IMR-90 (cell line): ENCODE measurements around the gene RAC3. TPM values are rescaled to one million over a fixed set of nuclear protein-coding genes. Genes with fewer than 3 reads are reported as not detected.

ENCODE experiments used
- ATAC-seq: fragments of 200-7000 bp; cut with Tn5 transposase; 2 replicates; pipeline ENCODE4 v1.9.1; 2020; ENCODE audit warnings: low read depth, mild to moderate bottlenecking, moderate library complexity
- BruUV-seq: library from RNA; stranded (reverse); fragments of 400-500 nt; replicated peaks from 2 replicates; lab custom pipeline; 2021; lab: Mats Ljungman, UMichigan
- CTCF ChIA-PET: fragments of 300-600 bp; formaldehyde crosslinking; extraction: SDS; loops from one replicate; lab custom pipeline; 2021; ENCODE audit warnings: antibody characterized with exemption; lab: Yijun Ruan, JAX
- POLR2A ChIA-PET: fragments of 300-600 bp; sonication (Branson Sonifier 250); formaldehyde crosslinking; loops from one replicate; lab custom pipeline; 2022; ENCODE audit warnings: antibody characterized with exemption; ENCODE audit not compliant: unreplicated experiment; lab: Charles Lee
- DNase-seq: peaks from one replicate; pipeline ENCODE4 v3.0.0; 2013
- H2AFZ ChIP-seq: replicated peaks from 2 replicates; pipeline ENCODE3; 2013; ENCODE audit warnings: low read length, mild to moderate bottlenecking; ENCODE audit not compliant: poor library complexity
- H2AK5ac ChIP-seq: 2 replicates; pipeline ENCODE4 v1.6.1; 2013; ENCODE audit warnings: low read depth, low read length, inconsistent platforms
- H2AK9ac ChIP-seq: replicated peaks from 2 replicates; pipeline ENCODE3; 2013; ENCODE audit warnings: mild to moderate bottlenecking, low read depth, low read length, moderate library complexity; ENCODE audit not compliant: poor library complexity
- H2BK120ac ChIP-seq: 2 replicates; pipeline ENCODE4 v1.6.1; 2013; ENCODE audit warnings: low read depth, low read length, inconsistent platforms
- H2BK15ac ChIP-seq: 3 replicates; pipeline ENCODE4 v1.6.1; 2013; ENCODE audit warnings: low read depth, low read length, inconsistent platforms
- H2BK20ac ChIP-seq: 2 replicates; pipeline ENCODE4 v1.6.1; 2013; ENCODE audit warnings: low read depth, mild to moderate bottlenecking, inconsistent platforms, low read length, moderate library complexity
- H2BK5ac ChIP-seq: 2 replicates; pipeline ENCODE4 v1.6.1; 2013; ENCODE audit warnings: mild to moderate bottlenecking, low read depth, low read length, inconsistent platforms; ENCODE audit not compliant: poor library complexity, severe bottlenecking
- H3K14ac ChIP-seq: replicated peaks from 2 replicates; pipeline ENCODE4 v1.6.1; 2013; ENCODE audit warnings: low read depth, low read length, inconsistent platforms
- H3K18ac ChIP-seq: 2 replicates; pipeline ENCODE4 v1.6.1; 2013; ENCODE audit warnings: low read depth, low read length, control low read depth
- H3K23ac ChIP-seq: 2 replicates; pipeline ENCODE4 v1.6.1; 2013; ENCODE audit warnings: low read depth, low read length, inconsistent platforms
- H3K27ac ChIP-seq: 2 replicates; pipeline ENCODE4 v1.5.1; 2013; ENCODE audit warnings: mild to moderate bottlenecking, control low read depth, low read length; ENCODE audit not compliant: insufficient read depth
- H3K27me3 ChIP-seq: 2 replicates; pipeline ENCODE4 v1.6.1; 2013; ENCODE audit warnings: low read length; ENCODE audit not compliant: control insufficient read depth, insufficient read depth
- H3K36me3 ChIP-seq: 2 replicates; pipeline ENCODE4 v1.6.1; 2013; ENCODE audit warnings: low read length, mixed read lengths; ENCODE audit not compliant: control insufficient read depth, insufficient read depth
- H3K4ac ChIP-seq: 2 replicates; pipeline ENCODE4 v1.6.1; 2013; ENCODE audit warnings: low read depth, low read length, inconsistent platforms
- H3K4me1 ChIP-seq: 2 replicates; pipeline ENCODE4 v1.6.1; 2013; ENCODE audit warnings: low read length, mixed read lengths; ENCODE audit not compliant: control insufficient read depth, insufficient read depth
- H3K4me2 ChIP-seq: 2 replicates; pipeline ENCODE4 v1.6.1; 2013; ENCODE audit warnings: low read depth, mild to moderate bottlenecking, control low read depth, low read length, moderate library complexity
- H3K4me3 ChIP-seq: 2 replicates; pipeline ENCODE4 v1.5.1; 2013; ENCODE audit warnings: low read depth, mild to moderate bottlenecking, control low read depth, low read length, moderate library complexity; ENCODE audit not compliant: insufficient read depth
- H3K56ac ChIP-seq: 2 replicates; pipeline ENCODE4 v1.6.1; 2013; ENCODE audit warnings: low read length, inconsistent platforms; ENCODE audit not compliant: insufficient read depth; ENCODE audit errors: extremely low read depth
- H3K79me1 ChIP-seq, 2 experiments: 2 replicates each; pipeline ENCODE4 v1.6.1; 2013; ENCODE audit warnings: low read length in 2 of 2, inconsistent platforms in 1 of 2, low read depth in 1 of 2
- H3K9ac ChIP-seq: 2 replicates; pipeline ENCODE4 v1.6.1; 2013; ENCODE audit warnings: low read depth, low read length, control low read depth
- H3K9me1 ChIP-seq: 2 replicates; pipeline ENCODE4 v1.6.1; 2013; ENCODE audit warnings: low read length, inconsistent platforms; ENCODE audit not compliant: insufficient read depth
- H3K9me3 ChIP-seq: 2 replicates; pipeline ENCODE4 v1.6.1; 2013; ENCODE audit warnings: low read length; ENCODE audit not compliant: control insufficient read depth, insufficient read depth
- H4K20me1 ChIP-seq: 2 replicates; pipeline ENCODE4 v1.6.1; 2013; ENCODE audit warnings: low read length, inconsistent platforms; ENCODE audit not compliant: insufficient read depth
- H4K5ac ChIP-seq: 2 replicates; pipeline ENCODE4 v1.6.1; 2013; ENCODE audit warnings: mild to moderate bottlenecking, low read depth, low read length, control low read depth
- H4K8ac ChIP-seq, 2 experiments: 2 replicates each; pipeline ENCODE4 v1.6.1; 2013; ENCODE audit warnings: low read depth in 2 of 2, low read length in 2 of 2, control low read depth in 1 of 2, inconsistent platforms in 1 of 2
- H4K91ac ChIP-seq: 2 replicates; pipeline ENCODE4 v1.6.1; 2013; ENCODE audit warnings: low read depth, low read length, inconsistent platforms; ENCODE audit not compliant: insufficient read depth
- BHLHE40 ChIP-seq: fragments of 150-350 bp; IDR thresholded peaks from 2 replicates; pipeline ENCODE4 v1.6.1; 2016; ENCODE audit warnings: mild to moderate bottlenecking, low read depth, low read length
- CEBPB ChIP-seq: IDR thresholded peaks from 2 replicates; pipeline ENCODE4 v1.6.1; 2012; ENCODE audit warnings: low read depth, low read length, improper control_type of control experiment
- CHD1 ChIP-seq: IDR thresholded peaks from 2 replicates; pipeline ENCODE4 v1.6.1; 2012; ENCODE audit warnings: low read depth, low read length, improper control_type of control experiment
- FOS ChIP-seq: fragments of 150-350 bp; IDR thresholded peaks from 2 replicates; pipeline ENCODE4 v1.6.1; 2016; ENCODE audit warnings: low read depth, low read length
- MAFK ChIP-seq: IDR thresholded peaks from 2 replicates; pipeline ENCODE4 v1.6.1; 2012; ENCODE audit warnings: low read depth, low read length, improper control_type of control experiment
- MAZ ChIP-seq: IDR thresholded peaks from 2 replicates; pipeline ENCODE4 v1.6.1; 2012; ENCODE audit warnings: low read depth, mild to moderate bottlenecking, low read length, improper control_type of control experiment, moderate library complexity, borderline replicate concordance
- MXI1 ChIP-seq: IDR thresholded peaks from 2 replicates; pipeline ENCODE4 v1.6.1; 2012; ENCODE audit warnings: low read depth, mild to moderate bottlenecking, low read length, moderate library complexity, borderline replicate concordance
- NFE2L2 ChIP-seq: fragments of 150-350 bp; IDR thresholded peaks from 2 replicates; pipeline ENCODE4 v1.6.1; 2016; ENCODE audit warnings: low read depth, mild to moderate bottlenecking, low read length
- POLR2A ChIP-seq: IDR thresholded peaks from 2 replicates; pipeline ENCODE4 v1.6.1; 2012; ENCODE audit warnings: mild to moderate bottlenecking, low read depth, low read length
- RAD21 ChIP-seq: IDR thresholded peaks from 2 replicates; pipeline ENCODE4 v1.6.1; 2012; ENCODE audit warnings: low read length, improper control_type of control experiment
- RCOR1 ChIP-seq: IDR thresholded peaks from 2 replicates; pipeline ENCODE4 v1.6.1; 2012; ENCODE audit warnings: mild to moderate bottlenecking, low read length, improper control_type of control experiment; ENCODE audit not compliant: insufficient replicate concordance
- RFX5 ChIP-seq: IDR thresholded peaks from 2 replicates; pipeline ENCODE4 v1.8.0; 2012; ENCODE audit warnings: low read depth, mild to moderate bottlenecking, low read length, moderate library complexity
- SMC3 ChIP-seq: fragments of 150-350 bp; IDR thresholded peaks from 2 replicates; pipeline ENCODE4 v1.6.1; 2016; ENCODE audit warnings: low read depth, mild to moderate bottlenecking, antibody characterized with exemption, low read length, moderate library complexity
- WGBS, 2 experiments: methylation state at CpG; one replicate each; pipeline versions ENCODE4 v1.1.5 to v1.1.7; 2013; ENCODE audit warnings: missing lambda C conversion rate in 2 of 2; ENCODE audit not compliant: insufficient read length in 1 of 2; ENCODE audit errors: extremely low coverage in 2 of 2; 5-methylcytosine and 5-hydroxymethylcytosine counted together
- dilution Hi-C: fragments of 300-500 bp; cut with HindIII; formaldehyde crosslinking; loops from one replicate; pipeline ENCODE4 v1.14.3; 2018; ENCODE audit warnings: low sequenced_read_pairs; ENCODE audit not compliant: unreplicated experiment
- in situ Hi-C: fragments of 300-500 bp; cut with MboI; formaldehyde crosslinking; loops from 3 replicates; pipeline ENCODE4 v1.14.3; 2019; ENCODE audit warnings: low sequenced_read_pairs, inconsistent platforms, mixed read lengths
- intact Hi-C: fragments of 100-400 bp; cut with micrococcal nuclease; formaldehyde crosslinking; loops from 2 replicates; pipeline ENCODE4 v1.10.0; 2022
- polyA plus RNA-seq, 3 experiments: library from polyadenylated mRNA; depleted of rRNA; stranded (reverse); fragments of >200 nt; gene quantifications; 2 replicates each; pipeline ENCODE4 v1.2.3, GENCODE V29; 2012; ENCODE audit warnings: low replicate concordance in 1 of 3
- total RNA-seq: library from RNA; depleted of rRNA; stranded (reverse); fragments of >200 nt; gene quantifications from 2 replicates; pipeline ENCODE4 v1.2.3, GENCODE V29; 2012
- TF ChIP-seq, protein P1 (sequence below): conservative IDR thresholded peaks from 2 replicates; pipeline ENCODE4 v1.5.1; 2012; ENCODE audit warnings: mild to moderate bottlenecking, low read depth, low read length, improper control_type of control experiment
- TF ChIP-seq, protein P2 (sequence below): fragments of 150-350 bp; IDR thresholded peaks from 2 replicates; pipeline ENCODE4 v1.6.1; 2017; ENCODE audit warnings: mild to moderate bottlenecking, antibody characterized with exemption, low read length, low read depth
- TF ChIP-seq, protein P3 (sequence below): fragments of 150-350 bp; IDR thresholded peaks from 2 replicates; pipeline ENCODE4 v1.6.1; 2016; ENCODE audit warnings: low read depth, mild to moderate bottlenecking, low read length, moderate library complexity, borderline replicate concordance

RAC3 gene
- total and polyA plus RNA-seq, 2 of the 4 experiments (the other 2 are of a cell fraction): 5.7 to 23.4 TPM

DNA sequence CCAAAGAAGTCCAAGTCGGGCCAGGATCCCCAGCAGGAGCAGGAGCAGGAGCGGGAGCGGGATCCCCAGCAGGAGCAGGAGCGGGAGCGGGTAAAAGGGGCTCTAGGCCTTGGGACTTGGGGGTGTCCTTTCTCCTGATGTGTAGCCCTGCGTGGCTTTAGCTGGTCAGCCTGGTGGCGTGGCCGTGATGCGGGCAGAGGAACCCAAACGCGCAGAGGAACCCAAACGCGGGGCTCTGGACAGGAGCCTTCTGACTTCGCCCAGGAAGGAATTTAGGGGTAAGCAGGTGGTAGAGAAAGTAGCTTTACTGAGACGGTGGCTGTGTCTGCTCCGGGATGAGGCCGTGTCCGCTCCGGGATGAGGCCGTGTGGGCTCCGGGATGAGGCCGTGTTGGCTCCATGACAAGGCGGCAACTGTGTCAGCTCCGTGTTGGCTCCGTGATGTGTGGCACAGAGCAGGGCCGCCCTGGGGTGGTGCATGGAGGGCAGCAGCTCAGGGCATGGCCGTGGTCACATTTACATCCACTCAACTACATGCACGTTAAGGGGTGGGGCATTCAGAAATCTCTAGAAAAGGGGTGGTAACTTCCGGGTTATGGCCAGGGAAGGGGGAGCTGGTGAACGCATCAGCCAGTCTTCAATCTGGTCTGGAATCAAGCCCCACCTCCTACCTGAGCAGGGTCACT, 34.6 kb upstream of the RAC3 start:
- ATAC-seq (no peak), DNase-seq (no peak)
- Histone ChIP-seq H2BK120ac (no peak overlapping the region), H4K91ac (no peak overlapping the region), H4K5ac (no peak overlapping the region), H3K23ac (no peak overlapping the region), H3K27ac (no peak overlapping the region), H2AK9ac (peak overlapping the region; percentile 42), H2AK5ac (no peak overlapping the region), H2BK20ac (no peak overlapping the region), H3K14ac (no peak overlapping the region), H3K4me1 (peaks cover 8% of the 10 kb centered on the region), H3K4me2 (no peak overlapping the region), H3K4me3 (no peak overlapping the region), H3K9me1 (no peaks in the 10 kb centered on the region), H4K20me1 (no peaks in the 10 kb centered on the region; the same call in 1 of the 2 replicates), H3K27me3 (no peaks in the 10 kb centered on the region), H3K79me1 (peaks cover 9 to 13% of the 10 kb centered on the region in 2 experiments; a peak in 3 of 4 replicates), H2AFZ (peak overlapping the region; percentile 70), H3K4ac (no peak overlapping the region), H3K9me3 (no peaks in the 10 kb centered on the region), H2BK15ac (no peak overlapping the region), H3K56ac (no peak overlapping the region), H3K9ac (no peak overlapping the region), H2BK5ac (no peak overlapping the region), H3K18ac (no peak overlapping the region), H3K36me3 (peaks cover 8% of the 10 kb centered on the region; the same call in 1 of the 2 replicates), H4K8ac (no peak overlapping the region)
- CTCF ChIA-PET: no interaction called here
- dilution Hi-C loops (no loop called here), intact Hi-C loops (no loop called here), in situ Hi-C loops (no loop called here)
- BruUV-seq: no TSS peak
- 94% methylated on average over 18 of the region's 30 CpGs; no CpG with 5 or more reads in 1 of the 2 experiments for WGBS, 2 experiments
- POLR2A ChIA-PET: no interaction called here
- no peak for TF ChIP-seq SMC3
- TF ChIP-seq, protein P1, sequence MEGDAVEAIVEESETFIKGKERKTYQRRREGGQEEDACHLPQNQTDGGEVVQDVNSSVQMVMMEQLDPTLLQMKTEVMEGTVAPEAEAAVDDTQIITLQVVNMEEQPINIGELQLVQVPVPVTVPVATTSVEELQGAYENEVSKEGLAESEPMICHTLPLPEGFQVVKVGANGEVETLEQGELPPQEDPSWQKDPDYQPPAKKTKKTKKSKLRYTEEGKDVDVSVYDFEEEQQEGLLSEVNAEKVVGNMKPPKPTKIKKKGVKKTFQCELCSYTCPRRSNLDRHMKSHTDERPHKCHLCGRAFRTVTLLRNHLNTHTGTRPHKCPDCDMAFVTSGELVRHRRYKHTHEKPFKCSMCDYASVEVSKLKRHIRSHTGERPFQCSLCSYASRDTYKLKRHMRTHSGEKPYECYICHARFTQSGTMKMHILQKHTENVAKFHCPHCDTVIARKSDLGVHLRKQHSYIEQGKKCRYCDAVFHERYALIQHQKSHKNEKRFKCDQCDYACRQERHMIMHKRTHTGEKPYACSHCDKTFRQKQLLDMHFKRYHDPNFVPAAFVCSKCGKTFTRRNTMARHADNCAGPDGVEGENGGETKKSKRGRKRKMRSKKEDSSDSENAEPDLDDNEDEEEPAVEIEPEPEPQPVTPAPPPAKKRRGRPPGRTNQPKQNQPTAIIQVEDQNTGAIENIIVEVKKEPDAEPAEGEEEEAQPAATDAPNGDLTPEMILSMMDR: no peak
- TF ChIP-seq NFE2L2: no peak
- TF ChIP-seq POLR2A: no peak
- no peak for TF ChIP-seq BHLHE40
- no peak for TF ChIP-seq MAZ
- no peak for TF ChIP-seq RAD21
- no peak for TF ChIP-seq MXI1
- no peak for TF ChIP-seq MAFK
- TF ChIP-seq, protein P2, sequence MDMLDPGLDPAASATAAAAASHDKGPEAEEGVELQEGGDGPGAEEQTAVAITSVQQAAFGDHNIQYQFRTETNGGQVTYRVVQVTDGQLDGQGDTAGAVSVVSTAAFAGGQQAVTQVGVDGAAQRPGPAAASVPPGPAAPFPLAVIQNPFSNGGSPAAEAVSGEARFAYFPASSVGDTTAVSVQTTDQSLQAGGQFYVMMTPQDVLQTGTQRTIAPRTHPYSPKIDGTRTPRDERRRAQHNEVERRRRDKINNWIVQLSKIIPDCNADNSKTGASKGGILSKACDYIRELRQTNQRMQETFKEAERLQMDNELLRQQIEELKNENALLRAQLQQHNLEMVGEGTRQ: no peak
- TF ChIP-seq RFX5: no peak
- no peak for TF ChIP-seq RCOR1
- no peak for TF ChIP-seq CEBPB
- no peak for TF ChIP-seq CHD1
- TF ChIP-seq, protein P3, sequence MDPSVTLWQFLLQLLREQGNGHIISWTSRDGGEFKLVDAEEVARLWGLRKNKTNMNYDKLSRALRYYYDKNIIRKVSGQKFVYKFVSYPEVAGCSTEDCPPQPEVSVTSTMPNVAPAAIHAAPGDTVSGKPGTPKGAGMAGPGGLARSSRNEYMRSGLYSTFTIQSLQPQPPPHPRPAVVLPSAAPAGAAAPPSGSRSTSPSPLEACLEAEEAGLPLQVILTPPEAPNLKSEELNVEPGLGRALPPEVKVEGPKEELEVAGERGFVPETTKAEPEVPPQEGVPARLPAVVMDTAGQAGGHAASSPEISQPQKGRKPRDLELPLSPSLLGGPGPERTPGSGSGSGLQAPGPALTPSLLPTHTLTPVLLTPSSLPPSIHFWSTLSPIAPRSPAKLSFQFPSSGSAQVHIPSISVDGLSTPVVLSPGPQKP: no peak
- TF ChIP-seq FOS: no peak
